Stimulated activated CD4-positive, alpha-beta T cell treated with anti-CD3 and anti-CD28 coated beads, TNF-alpha, amount 100 ng/mL, for 1 hour (primary cell): Measurements from ENCODE around the gene SHOC2.
"Not testable (repeated sequence)": the region's sequence is repeated elsewhere in the genome, so short reads cannot be mapped to it uniquely, and the experiment has no call there.

Source experiments
- DNase-seq, 3 donors: peaks; one replicate each; pipeline ENCODE4 v3.0.0-alpha.2; 2020; ENCODE audit warnings: low read depth in 3 of 3, low spot score in 1 of 3

SHOC2 gene

DNA sequence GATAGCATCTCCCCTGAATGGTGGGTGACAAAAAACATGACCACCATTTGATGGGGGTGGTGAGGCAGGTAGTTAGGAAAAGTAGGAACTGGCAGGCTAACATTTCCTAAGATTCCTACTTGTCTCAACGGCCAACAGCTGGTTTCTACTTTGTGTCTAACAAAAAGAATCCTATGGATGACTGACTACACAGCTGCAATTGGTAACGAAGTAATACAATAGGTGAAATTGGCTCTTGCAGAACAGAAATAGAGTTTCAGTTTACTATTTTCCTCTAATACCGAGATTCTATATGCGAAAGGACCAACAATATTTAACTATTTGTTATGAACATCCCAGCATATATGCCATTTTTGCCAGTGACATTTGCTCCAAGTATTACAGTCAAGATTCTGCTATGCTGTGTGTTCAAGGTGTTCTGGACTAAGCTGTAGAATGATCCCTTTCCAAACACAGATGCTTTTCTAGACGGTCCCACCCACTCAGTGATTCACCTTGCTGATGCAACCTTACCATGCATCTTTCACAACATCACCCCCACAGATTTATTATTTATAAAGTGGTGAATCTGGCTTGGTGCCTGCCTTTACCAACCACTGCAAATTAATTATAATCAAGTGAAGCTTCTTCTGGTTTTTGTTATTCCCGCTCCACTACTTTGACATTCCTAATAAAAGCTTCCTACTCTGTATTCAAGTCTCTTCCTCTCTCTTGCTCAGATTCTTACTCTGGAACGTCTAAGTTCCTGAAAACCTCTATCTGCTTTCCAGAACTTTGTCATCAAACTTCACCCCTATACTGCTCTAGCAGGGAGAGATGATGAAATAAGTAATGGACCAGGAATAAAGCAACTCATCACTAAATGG lies 17.2 kb upstream of the SHOC2 start:
- DNase-seq: no peak

DNA sequence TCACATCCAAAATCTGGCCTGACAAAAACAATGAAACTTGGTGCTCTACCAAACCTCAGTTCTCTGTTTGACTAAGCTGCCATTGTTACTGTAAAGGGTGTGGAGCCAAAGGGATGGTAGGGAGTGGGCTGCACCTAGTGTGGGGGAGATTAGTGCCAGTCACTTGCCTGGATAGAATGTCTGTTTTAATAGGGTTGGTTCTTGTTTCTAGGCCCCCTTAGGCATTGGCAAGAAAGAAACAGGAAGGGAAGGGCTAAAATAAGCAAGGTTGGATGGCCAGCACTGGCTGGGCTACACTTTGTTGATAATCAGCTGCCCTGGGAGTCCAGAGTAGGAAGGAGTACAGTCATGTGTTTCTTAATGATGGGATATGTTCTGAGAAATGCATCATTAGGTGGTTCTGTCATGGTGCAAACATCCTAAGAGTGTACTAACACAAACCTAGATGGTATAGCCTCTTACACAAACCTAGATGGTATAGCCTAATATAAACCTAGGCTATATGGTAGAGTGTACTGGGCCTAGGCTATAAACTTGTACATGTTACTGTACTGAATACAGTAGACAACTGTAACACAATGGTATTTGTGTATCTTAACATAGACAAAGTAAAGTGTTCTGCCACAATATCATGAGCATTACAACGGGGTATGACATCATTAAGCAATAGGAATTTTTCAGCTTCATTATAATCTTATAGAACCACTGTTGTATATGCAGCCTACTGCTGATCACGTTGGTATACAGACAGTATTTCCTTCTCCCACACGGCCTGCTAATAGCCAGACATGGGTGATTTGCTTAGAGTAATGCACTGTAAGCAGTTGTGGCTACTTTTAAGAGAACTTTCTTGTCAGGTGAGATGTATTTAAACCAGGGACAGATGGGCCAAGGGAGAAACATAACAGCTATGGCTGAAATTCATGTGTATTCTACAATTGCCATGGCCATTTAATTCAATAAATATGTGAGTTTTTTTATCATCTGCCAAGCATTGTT lies 15.8 kb upstream of the SHOC2 start:
- DNase-seq: no peak

DNA sequence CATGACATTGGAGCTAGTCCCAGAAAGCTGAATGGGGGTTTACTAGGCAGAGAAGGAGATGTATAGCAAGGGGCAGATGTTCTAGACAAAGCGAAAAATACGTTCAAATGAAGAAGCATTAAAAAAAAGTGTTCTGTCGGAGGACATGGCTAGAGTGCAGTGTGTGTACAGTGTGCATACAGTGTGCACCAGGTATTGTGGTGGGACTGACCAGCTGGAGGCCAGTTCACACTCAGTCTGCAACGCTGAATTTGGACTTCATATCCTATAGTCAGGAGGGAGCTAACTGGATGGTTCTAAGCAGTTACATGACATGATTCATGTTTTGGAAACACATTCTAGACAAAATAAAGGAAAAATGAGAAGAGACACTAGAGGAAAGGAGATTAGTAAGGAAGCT lies 9.3 kb upstream of the SHOC2 start:
- no peak for DNase-seq

DNA sequence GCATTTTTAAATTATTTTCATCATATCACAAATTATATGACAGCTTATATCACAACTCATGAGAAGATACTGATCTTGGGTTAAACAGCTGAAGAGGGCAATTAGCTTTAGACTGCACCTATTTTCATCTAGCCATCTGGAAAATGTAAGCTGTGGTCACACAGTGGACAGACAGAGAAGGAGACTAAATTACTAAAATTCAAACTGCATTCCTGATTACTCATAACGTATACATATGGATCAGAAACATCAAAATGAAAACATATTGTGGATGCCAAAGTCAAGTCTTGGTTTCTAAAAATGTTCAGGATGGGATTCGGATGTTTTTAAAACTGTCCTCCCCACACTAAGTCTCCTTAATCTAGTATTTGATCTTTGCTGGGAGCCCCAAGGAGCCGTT lies 7.0 kb upstream of the SHOC2 start:
- DNase-seq: no peak

DNA sequence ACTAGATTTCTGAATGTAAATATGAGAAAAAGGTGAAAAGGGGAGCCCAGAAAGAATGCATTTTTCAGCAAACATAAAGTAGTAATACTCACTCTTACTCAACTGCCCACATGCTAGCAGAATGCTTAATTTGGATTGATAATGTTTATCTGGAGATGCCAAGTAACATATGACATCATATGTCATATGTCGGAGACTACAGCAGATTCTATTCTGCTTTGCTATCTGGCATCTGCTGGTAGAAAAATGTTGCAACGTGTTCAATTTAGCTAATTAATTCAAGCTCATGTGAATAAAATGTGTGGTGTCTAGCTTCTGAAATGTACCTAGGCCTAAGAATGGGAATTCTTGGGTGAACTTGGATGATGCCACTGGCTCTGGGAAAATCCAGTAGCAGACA lies 5.0 kb upstream of the SHOC2 start:
- no peak for DNase-seq

DNA sequence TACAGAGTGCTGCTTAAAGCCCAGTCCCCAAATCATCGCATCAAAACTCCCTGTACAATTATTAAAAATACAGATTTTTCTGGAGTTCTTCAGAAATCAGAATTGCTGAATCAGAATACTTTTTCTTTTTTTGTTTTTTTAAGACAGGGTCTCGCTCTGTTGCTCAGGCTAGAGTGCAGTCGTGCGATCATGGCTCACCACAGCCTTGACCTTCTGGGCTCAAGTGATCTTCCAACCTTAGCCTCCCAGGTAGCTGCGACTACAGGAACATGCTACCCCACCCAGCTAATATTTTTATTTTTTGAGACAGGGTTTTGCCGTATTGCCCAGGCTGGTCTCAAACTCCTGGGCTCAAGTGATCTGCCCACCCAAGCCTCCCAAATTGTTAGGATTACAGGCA lies 4.4 kb upstream of the SHOC2 start:
- DNase-seq: no peak

DNA sequence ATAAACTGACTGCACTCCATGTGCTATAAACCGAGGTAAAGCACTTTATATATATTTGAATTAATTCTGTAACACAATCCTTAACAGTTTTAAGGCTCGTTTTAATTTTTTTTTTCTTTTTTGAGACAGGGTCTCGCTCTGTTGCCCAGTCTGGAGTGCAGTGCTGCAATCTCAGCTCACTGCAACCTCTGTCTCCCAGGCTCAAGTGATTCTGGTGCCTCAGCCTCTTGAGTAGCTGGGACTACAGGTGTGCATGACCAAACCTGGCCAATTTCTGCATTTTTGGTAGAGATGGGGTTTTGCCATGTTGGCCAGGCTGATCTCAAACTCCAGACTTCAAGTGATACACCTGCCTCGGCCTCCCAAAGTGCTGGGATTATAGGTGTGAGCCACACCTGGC lies 3.8 kb upstream of the SHOC2 start:
- DNase-seq: not testable (repeated sequence)

DNA sequence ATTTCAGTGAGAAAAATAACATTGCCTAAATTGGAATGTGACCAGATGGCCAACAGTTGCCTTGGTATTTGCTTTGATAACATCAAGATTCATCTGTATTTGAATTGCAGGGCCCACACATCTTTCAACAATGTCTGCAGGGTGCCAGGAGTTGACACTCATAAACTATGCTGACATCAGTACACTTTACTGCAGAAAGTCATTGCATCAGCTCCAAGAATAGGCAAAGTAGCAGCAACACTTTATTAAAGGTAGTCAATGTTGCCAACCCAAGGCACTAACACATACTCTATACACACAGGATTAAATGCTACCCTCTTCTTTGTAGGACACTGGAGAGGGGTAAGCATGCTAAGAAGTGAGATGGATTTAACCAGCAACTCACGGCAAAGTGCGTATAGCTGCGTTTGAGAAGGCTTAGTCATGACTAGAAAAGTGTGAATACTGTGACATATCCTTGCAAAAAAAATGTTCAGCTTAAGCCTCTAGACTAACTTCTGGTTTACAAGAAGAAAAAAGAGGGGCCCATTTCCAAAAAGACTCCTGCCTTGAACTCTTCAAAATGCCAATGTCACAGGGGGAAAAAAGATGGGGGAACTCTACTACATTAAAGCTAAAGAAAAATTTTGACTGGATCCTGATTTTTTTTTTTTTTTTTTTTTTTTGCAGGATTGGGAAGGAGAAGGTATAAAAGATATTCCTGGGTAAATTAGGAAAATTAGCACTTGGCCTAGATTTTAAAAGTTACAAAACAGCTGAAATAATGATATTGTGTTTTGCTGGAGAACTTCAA lies 2.7 kb upstream of the SHOC2 start:
- DNase-seq: no peak

DNA sequence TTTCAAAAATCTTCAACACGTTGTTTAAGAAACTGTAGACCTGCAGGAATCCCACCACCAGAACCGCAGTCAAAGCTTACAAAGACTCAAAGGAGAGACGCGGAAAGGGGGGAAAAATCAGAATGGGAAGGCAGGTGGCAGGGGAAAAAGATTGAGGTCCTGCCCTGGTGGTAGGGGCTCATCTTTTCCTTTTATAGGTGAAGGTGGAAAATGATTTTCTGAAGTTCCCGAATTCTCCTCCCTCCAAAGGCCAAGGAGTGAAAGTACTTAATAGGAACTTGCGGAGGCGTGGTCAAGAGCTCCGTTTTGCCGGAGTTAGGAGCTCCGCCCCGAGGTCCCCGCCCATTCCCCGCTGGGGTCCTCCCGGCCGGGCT lies 1.1 kb upstream of the SHOC2 start:
- peak; percentile 60 to 67 (median 63) for DNase-seq

DNA sequence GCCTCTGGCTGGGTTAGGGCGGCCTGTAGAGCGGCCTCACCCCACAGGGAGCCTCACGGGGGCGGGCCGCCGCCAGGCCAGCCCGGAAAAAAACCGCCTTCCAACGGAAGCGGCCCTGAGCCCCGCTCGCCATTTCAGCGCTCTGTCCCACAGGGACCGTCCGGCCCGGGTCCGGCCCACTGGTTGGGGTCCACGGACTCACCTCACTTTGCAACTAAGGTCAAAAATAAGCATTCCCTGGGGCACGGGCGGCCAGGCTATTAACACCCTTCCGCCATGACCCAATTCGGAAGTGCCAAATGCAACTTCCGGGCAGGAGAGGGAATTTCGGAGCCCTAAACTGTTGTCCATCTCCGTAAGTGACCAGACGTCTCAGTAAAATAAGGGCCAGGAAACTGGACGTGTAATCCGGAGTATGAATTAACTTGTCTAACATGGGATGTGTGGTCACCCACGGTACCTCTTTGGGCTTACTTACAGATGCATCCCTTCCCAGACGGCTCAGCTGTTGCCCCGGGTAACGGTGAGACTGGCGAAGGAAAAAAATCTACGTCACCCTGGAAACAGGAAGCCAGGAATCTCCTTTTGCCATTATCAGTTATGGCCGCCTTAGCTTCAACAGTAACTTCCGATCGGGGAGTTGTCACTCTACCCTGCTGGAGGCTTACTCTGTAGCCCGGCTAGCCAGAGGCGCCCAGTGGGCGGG lies 608 bp upstream of the SHOC2 start, which contains the start of gene BBIP1:
BBIP1 (minus strand) TSS at position 538 of the 706 bp plus-strand sequence. CDS start 1,023 bp downstream, outside the sequence.
- no peak for DNase-seq

DNA sequence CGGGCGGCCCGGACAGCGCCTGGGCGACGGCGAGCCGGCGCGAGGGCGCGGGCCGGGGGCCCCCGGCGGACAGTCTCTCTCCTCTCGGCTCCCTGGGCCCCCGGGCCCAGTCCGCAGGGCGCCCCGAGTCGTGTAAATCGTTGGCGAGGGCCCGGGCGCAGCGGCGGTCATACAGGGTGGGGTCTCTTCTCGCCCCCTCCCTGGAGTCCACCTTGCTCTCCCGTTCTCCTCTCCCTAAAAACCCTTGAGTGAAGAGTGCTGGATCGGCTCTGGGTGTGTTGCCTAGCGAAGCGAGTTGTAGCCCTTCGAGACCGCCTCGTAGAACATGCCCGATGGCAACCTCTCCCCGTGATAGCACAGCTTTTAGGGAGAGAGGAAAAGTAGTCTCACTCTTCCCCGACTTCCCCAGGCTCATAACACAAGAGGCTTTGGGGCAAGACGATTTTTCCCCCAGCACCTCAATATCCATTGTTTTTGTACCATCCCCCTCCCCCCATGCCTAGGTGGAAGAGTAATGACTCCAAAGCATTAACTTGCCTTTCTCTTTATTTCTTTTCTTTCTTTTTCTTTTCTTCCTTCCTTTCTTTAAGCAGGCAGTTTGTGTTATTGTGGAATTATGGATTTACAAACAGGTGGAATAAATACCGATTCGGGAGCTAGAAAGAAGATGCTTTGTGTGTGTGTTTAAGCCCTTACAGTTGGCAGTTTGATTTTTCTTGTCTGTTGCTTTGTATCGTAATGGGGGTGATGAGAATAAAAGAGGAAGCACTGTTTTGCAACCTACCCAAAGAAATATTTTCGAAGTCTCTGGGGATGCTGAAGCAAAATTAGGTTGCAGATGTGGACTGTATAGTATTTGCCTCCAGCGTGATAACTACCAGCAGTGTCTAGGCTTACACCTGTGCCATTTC lies 822 bp downstream of the SHOC2 start:
- no peak for DNase-seq

DNA sequence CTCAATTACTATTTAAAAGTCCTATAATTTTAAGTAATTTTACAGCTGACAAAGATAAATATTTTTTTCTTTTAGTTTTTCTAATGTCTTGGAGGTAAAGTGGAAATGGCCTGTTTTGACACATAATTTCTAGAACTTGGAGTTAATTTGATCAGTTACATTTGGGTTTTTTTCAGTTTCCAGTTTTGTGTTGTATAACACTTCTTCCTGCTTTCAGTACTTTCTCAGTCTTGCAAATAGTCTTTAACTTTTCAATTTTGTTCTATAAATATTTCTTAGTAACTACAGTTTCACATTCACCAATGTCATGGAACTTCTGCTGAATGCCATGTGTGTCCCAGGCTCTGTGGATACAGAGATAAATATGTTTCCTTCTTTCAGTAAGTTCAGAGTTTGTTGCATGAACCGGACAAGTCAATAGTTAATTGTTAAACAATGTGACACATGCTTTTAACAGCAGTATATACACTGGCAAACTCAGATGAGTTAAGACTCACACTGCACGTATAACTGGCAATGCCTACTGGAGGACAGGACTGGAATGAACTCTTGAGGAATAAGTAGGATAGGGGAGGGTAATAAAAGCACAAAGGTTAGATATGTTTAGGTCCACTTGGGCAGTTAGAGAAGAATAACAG lies 4.6 kb downstream of the SHOC2 start:
- no peak for DNase-seq

DNA sequence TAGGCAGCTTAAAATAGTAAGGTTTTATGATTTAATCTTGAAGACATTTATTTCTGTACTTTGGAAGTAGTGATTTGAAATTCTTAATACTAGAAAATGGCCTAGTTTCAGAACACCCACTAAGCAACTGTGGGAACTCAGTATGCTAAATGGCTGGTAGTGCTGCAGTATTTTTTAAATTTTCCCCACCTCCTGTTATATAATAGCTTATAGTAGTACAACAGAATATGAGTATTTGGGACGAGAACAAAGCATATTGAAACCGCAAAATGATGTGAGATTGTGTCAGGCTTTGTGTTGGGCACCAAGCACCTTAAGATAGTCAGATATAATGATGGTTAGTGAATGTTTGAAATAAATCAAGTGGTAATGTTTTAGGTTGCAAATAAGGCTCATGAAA lies 8.1 kb downstream of the SHOC2 start:
- no peak for DNase-seq

DNA sequence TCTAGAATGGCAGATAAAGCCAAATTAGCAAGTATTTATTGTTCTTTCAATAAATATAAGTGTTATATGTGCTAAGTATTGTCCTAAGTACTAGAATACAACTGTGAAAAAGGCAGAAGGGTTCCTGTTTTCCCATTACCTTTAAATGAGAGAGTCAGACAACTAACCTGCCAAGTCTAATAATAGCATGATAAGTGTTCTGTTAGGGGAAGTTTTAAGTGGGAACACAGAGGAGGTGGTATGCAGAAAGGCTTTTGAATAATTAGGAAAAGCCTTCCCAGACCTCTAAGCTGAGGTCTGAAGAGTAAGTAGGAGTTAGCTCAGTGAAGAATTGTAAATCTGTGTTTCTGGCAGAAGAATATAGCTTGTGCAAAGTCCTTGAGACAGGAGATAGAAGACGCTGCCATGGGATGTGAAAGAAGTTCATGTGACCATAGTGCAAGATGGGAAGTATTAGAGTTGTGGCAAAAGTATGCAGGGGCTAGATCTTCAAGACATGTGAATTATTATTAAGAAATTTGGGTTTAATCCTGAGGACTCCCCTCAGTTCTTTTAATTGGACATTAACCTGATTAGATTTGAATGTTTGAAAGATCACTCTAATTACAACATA lies 12.5 kb downstream of the SHOC2 start:
- DNase-seq: no peak

DNA sequence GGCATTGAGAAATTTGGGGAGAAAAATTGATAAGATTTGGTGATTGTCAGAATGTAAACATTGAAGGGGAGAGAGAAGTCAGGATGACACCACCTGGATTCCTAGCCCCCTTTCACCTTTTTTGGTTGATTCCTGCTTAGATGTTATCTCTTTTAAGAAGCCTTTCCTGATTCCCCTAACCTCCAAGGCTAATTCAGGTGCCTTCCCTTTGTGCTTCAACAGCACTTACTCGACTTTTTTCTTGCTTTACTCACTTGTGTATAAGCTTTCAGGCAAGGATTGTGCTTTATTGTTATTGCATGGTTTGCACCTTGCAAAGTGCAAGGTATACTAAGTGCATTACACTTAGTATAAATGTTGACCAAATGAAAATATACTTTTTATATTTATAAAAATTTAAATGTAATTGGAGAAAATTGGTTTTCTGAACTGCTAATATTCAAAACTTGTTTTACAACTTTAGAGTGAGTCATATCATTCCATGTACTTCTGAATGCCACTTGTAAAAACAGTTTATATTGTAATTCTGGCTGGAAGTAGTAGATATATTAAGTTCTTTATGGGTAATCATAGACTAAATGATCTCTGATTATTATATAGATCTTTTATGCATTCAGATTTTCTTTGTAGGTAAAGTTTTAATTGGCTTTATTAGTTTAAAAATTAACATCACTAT lies 13.2 kb downstream of the SHOC2 start:
- no peak for DNase-seq

DNA sequence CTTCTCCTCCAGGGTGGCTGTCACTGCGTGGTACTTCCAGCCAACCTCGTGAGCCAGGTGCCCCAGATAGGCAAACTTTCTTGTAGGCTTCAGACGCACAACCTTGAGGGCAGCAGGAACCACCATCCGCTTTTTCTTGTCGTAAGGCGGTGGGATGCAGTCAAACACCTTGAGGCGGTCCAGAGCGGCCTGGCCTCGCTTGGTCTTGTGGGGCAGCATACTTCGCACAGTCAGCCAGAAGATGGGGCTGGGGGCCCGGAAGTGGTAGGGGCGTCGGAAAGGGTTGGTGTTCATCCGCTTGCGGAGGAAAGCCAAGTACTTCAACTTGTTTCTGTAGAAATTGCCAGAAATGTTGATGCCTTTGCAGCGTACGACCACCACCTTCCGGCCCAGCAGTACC lies 17.4 kb downstream of the SHOC2 start:
- DNase-seq: no peak

DNA sequence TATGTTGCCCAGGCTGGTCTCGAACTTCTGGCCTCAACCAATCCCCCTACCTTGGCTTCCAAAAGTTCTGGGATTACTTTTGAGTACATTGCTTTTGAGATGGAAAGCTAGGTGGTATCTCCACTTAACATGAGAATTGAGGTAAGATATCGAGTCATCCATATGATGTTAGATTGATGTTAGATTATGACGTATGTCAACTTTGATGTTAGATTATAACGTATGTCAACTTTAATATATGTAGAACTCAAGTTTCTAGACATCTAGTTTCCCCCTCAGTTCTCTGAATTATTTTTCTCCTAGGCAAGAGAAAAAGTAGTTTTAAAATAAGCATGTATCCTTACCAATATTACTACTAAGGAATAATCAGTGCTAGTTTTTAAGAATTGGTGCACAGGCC lies 20.0 kb downstream of the SHOC2 start:
- no peak for DNase-seq

DNA sequence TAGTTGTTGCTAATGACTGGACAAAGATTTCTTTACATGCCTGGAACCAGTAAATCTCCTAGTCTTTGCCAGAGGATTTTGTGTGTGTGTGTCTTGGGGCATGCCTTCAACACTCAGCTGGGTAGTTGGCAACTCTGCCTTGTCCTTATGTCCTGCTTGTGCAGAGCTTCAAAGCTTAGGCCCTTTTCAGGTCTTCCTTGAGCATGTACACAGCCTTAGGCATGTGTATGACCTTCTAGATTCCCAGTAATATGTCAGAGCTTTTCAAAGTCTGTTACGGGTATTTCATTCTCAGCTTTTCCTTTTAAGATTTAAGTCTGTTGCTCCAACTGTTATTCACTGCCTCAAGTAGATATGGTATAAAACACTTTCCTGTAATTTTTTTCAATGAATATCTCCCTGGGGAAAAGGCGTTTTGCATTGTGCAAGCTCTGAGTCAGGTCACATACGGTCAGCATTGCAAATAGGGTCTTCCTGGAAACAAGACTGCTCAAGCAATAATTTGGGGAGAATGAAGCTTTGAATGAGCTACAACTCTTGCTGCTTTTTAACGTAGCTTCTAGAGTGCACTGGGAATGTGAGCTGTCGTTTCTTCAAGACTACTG lies 25.5 kb downstream of the SHOC2 start:
- no peak for DNase-seq
